Measurements from ENCODE around the gene MYOZ2. TPM values are rescaled to one million over a fixed set of nuclear protein-coding genes. Genes with fewer than 3 reads are reported as not detected.

The MYOZ2 gene
- total and polyA plus RNA-seq, 2 of the 13 experiments (the other 11 are each of a cell fraction or from before 2014, with no cell fraction given), result 0.03 TPM; not detected in 1

DNA sequence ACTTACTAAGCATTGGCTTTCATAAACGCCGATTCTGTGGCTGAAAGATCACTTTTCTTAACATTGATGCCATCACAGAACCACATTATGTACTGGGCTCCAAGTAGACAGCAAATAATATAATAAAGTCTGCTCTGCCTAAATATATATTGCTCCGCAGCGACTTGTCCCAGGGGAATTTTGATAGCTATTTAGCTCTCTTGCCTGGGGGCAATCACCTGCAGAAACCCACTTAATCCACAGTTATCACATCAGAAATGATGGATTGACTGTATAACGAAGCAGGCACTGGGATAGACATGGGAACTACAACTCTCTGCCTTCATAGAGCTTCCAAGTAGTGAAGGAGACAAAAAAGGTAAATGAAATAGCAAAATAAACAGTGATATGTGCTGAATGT is 48.0 kb upstream of the MYOZ2 start:
- ATAC-seq, result no peak
- ChIA-PET CTCF (ENCODE audit: low intra/inter-chr PET ratio, low total read pairs) (no interaction called here), POLR2A (no interaction called here)
- Histone ChIP-seq H3K4me2 (ENCODE audit: low read depth, low read length) (no peak overlapping the region), H4K20me1 (ENCODE audit: insufficient read depth, low read length) (no peaks in the 10 kb centered on the region), H3K79me2 (ENCODE audit: insufficient read depth, low read length) (no peaks in the 10 kb centered on the region), H3K36me3 (replicated peaks in 1 of 2; ENCODE audit: control insufficient read depth in 1 of 2, insufficient read depth in 2 of 2, low read length in 2 of 2) (no peaks in the 10 kb centered on the region), H2AFZ (ENCODE audit: low read length) (no peak overlapping the region), H3K4me1 (ENCODE audit: insufficient read depth, low read length) (peaks cover 13% of the 10 kb centered on the region), H3K27ac (ENCODE audit: extremely low read length, insufficient read depth, low read length) (no peak overlapping the region), H3K9ac (ENCODE audit: insufficient read depth, low read depth, low read length) (no peak overlapping the region), H3K4me3 (replicated peaks in 1 of 3; ENCODE audit: insufficient read depth in 1 of 3, low read depth in 2 of 3, low read length in 3 of 3) (no peak overlapping the region), H3K27me3 (ENCODE audit: control insufficient read depth in 1 of 2, insufficient read depth in 2 of 2, low read length in 2 of 2) (no peaks in the 10 kb centered on the region), H3K9me3 (ENCODE audit: low read length) (no peaks in the 10 kb centered on the region)
- WGBS (ENCODE audit: low lambda C conversion rate), result 50% methylated on average over 5 of the region's 5 CpGs
- intact Hi-C loops (cut with micrococcal nuclease; ENCODE audit: unreplicated experiment) (no loop called here), in situ Hi-C loops (cut with HindIII; ENCODE audit: extremely low pct_ligation_motif_present, low pct_unique_long_range_greater_than_20kb) (no loop called here)
- no peak for FAIRE-seq
- no peak for DNase-seq (ENCODE audit: low spot score)
- no peak for TF ChIP-seq ZNF367 (CRISPR knock-in tag; IDR thresholded peaks at IDR 0.05; ENCODE audit: borderline replicate concordance)
- BruUV-seq (replicated peaks), result no TSS peak

DNA sequence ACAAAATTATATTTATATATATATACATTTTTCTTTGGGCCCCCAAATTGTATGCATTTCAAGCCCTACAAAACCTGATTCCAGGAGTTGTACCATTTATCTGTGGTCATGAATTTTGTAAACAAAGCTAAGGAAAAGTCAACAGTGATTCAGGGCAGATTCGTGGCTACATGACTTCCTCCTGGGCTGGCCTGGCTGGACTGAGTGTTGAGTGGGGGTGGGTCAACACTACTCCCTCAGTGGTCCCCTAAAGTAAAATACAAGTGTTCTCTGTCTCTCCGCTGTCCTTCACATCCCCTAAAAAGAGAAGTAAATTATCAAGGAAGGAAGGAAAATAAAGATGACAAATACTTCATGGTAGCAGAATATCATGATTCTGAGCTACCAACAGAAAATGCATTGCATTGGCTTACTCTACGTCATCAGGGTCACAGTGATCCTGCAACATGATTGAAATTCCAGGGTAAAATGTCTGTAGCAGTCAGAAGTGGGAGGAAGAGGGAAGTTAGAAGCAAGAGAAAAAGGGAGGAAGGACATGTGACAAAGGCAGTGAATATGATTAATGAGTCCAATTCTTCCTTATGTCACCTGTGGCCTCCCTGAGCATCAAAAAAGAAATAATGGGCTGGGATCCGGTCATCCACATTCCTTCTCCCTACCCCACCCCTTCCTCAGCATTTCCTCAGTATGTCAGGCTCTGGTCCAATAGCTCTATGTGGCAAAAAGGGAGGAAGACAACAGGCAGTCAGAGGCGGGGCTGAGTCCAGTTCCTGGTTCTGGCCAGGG is 42.4 kb upstream of the MYOZ2 start:
- in situ Hi-C loops (cut with HindIII; ENCODE audit: extremely low pct_ligation_motif_present, low pct_unique_long_range_greater_than_20kb) (no loop called here), intact Hi-C loops (cut with micrococcal nuclease; ENCODE audit: unreplicated experiment) (no loop called here)
- ATAC-seq, result peak; percentile 51; the same call in 1 of the 3 replicates
- no peaks in the 10 kb centered on the region for H4K20me1 ChIP-seq (ENCODE audit: insufficient read depth, low read length)
- H3K4me1 ChIP-seq (ENCODE audit: insufficient read depth, low read length), result peaks cover 21% of the 10 kb centered on the region
- no peak overlapping the region for H3K9ac ChIP-seq (ENCODE audit: insufficient read depth, low read depth, low read length)
- H3K36me3 ChIP-seq (replicated peaks in 1 of 2; ENCODE audit: control insufficient read depth in 1 of 2, insufficient read depth in 2 of 2, low read length in 2 of 2), result no peaks in the 10 kb centered on the region
- no peak for FAIRE-seq
- H2AFZ ChIP-seq (ENCODE audit: low read length), result peak overlapping the region; percentile 6
- H3K27me3 ChIP-seq (ENCODE audit: control insufficient read depth in 1 of 2, insufficient read depth in 2 of 2, low read length in 2 of 2), result no peaks in the 10 kb centered on the region
- no peak overlapping the region for H3K27ac ChIP-seq (ENCODE audit: extremely low read length, insufficient read depth, low read length)
- 54% methylated on average over 5 of the region's 5 CpGs for WGBS (ENCODE audit: low lambda C conversion rate)
- POLR2A ChIA-PET, result no interaction called here
- BruUV-seq (replicated peaks), result no TSS peak
- CTCF ChIA-PET (ENCODE audit: low intra/inter-chr PET ratio, low total read pairs), result no interaction called here
- H3K4me2 ChIP-seq (ENCODE audit: low read depth, low read length), result peak overlapping the region; percentile 29; the same call in 1 of the 2 replicates
- no peaks in the 10 kb centered on the region for H3K9me3 ChIP-seq (ENCODE audit: low read length)
- H3K4me3 ChIP-seq (replicated peaks in 1 of 3; ENCODE audit: insufficient read depth in 1 of 3, low read depth in 2 of 3, low read length in 3 of 3), result no peak overlapping the region
- no peaks in the 10 kb centered on the region for H3K79me2 ChIP-seq (ENCODE audit: insufficient read depth, low read length)
- DNase-seq (ENCODE audit: low spot score), result no peak
- TF ChIP-seq GATAD2A (CRISPR knock-in tag; IDR thresholded peaks at IDR 0.05) (peak; percentile 40; the same call in 1 of the 2 replicates), ZNF160 (CRISPR knock-in tag; IDR thresholded peaks at IDR 0.05) (no peak), MAFK (conservative IDR thresholded peaks at IDR 0.05 in 1 of 2, IDR thresholded peaks at IDR 0.05 in 1 of 2; ENCODE audit: low read length in 2 of 2) (no peak), TBX3 (IDR thresholded peaks at IDR 0.05; ENCODE audit: borderline replicate concordance) (no peak), STAT5B (CRISPR knock-in tag; IDR thresholded peaks at IDR 0.05) (no peak), ZNF644 (CRISPR knock-in tag; IDR thresholded peaks at IDR 0.05; ENCODE audit: low read depth) (peak; percentile 54; the same call in 1 of the 2 replicates), HDAC6 (IDR thresholded peaks at IDR 0.05; ENCODE audit: low read depth, low read length) (no peak), ETV6 (CRISPR knock-in tag; conservative IDR thresholded peaks at IDR 0.05) (no peak), EP300 (IDR thresholded peaks at IDR 0.05; ENCODE audit: low read depth in 2 of 2, low read length in 2 of 2) (peak in 1 of 2 experiments; percentile 51; a peak in 1 of 4 replicates), EP300 (CRISPR knock-in tag; IDR thresholded peaks at IDR 0.05; ENCODE audit: borderline replicate concordance) (no peak), ETV5 (CRISPR knock-in tag; IDR thresholded peaks at IDR 0.05; ENCODE audit: borderline replicate concordance) (peak; percentile 42; the same call in 1 of the 2 replicates)
- TF ChIP-seq, protein P1, sequence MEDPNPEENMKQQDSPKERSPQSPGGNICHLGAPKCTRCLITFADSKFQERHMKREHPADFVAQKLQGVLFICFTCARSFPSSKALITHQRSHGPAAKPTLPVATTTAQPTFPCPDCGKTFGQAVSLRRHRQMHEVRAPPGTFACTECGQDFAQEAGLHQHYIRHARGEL (CRISPR knock-in tag; IDR thresholded peaks at IDR 0.05), result no peak
- TF ChIP-seq, protein P2, sequence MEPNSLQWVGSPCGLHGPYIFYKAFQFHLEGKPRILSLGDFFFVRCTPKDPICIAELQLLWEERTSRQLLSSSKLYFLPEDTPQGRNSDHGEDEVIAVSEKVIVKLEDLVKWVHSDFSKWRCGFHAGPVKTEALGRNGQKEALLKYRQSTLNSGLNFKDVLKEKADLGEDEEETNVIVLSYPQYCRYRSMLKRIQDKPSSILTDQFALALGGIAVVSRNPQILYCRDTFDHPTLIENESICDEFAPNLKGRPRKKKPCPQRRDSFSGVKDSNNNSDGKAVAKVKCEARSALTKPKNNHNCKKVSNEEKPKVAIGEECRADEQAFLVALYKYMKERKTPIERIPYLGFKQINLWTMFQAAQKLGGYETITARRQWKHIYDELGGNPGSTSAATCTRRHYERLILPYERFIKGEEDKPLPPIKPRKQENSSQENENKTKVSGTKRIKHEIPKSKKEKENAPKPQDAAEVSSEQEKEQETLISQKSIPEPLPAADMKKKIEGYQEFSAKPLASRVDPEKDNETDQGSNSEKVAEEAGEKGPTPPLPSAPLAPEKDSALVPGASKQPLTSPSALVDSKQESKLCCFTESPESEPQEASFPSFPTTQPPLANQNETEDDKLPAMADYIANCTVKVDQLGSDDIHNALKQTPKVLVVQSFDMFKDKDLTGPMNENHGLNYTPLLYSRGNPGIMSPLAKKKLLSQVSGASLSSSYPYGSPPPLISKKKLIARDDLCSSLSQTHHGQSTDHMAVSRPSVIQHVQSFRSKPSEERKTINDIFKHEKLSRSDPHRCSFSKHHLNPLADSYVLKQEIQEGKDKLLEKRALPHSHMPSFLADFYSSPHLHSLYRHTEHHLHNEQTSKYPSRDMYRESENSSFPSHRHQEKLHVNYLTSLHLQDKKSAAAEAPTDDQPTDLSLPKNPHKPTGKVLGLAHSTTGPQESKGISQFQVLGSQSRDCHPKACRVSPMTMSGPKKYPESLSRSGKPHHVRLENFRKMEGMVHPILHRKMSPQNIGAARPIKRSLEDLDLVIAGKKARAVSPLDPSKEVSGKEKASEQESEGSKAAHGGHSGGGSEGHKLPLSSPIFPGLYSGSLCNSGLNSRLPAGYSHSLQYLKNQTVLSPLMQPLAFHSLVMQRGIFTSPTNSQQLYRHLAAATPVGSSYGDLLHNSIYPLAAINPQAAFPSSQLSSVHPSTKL (CRISPR knock-in tag; IDR thresholded peaks at IDR 0.05), result peak; percentile 37; the same call in 1 of the 2 replicates

Data from HepG2 (cell line).